ENCODE results near the gene DCAF15. TPM values are rescaled to one million over a fixed set of nuclear protein-coding genes. Genes with fewer than 3 reads are reported as not detected.

The DCAF15 gene
- 12.8 and 14.3 TPM in 2 replicates for total RNA-seq

GRCh38 chr19:13952154-13952930, at the start of gene DCAF15:
Gene DCAF15, plus strand, starts transcription at chr19:13952509. Its CDS starts 4 bp downstream, at chr19:13952513.

GRCh38 chr19:13905634-13906520, 46.4 kb upstream of the DCAF15 start, which contains the start of the genes BRME1 and CC2D1A:
Gene BRME1, minus strand, starts transcription at chr19:13906117. Its CDS starts 1,225 bp downstream, at chr19:13904892.
Gene CC2D1A, plus strand, starts transcription at chr19:13906201. Its CDS starts 241 bp downstream, at chr19:13906442.

GRCh38 chr19:13938301-13939064, 13.8 kb upstream of the DCAF15 start, which contains the start of gene PODNL1:
Gene PODNL1, minus strand, starts transcription at chr19:13938417. Its CDS starts 236 bp downstream, at chr19:13938181.

GRCh38 chr19:14006085-14006765, 53.9 kb downstream of the DCAF15 start, which contains the start of gene RFX1:
Gene RFX1, minus strand, starts transcription at chr19:14006320. Its CDS starts 12,477 bp downstream, at chr19:13993843.

Other genes with a start within 250 kb of the DCAF15 start
- gene MRI1, start 188.0 kb upstream of the DCAF15 start, total RNA-seq: 22.5 and 26.3 TPM in 2 replicates
- gene C19orf53, start 178.1 kb upstream of the DCAF15 start, total RNA-seq: 30.0 and 42.6 TPM in 2 replicates
- 8.4 and 11.4 TPM in 2 replicates for gene ZSWIM4, start 157.1 kb upstream of the DCAF15 start, total RNA-seq
- 0.49 TPM in 1 of 2 replicates, not detected in the other for gene NANOS3, start 75.4 kb upstream of the DCAF15 start, total RNA-seq
- 0.36 and 0.97 TPM in 2 replicates for gene BRME1, start 46.4 kb upstream of the DCAF15 start, total RNA-seq
- gene CC2D1A, start 46.3 kb upstream of the DCAF15 start, total RNA-seq: 24.7 and 26.8 TPM in 2 replicates
- gene PODNL1, start 14.1 kb upstream of the DCAF15 start, total RNA-seq: 7.2 and 11.5 TPM in 2 replicates
- 3.2 TPM in 2 replicates for gene RFX1, start 53.8 kb downstream of the DCAF15 start, total RNA-seq
- gene RLN3, start 75.6 kb downstream of the DCAF15 start, total RNA-seq: not detected in 2 replicates
- gene IL27RA, start 79.3 kb downstream of the DCAF15 start, total RNA-seq: 0.49 and 2.1 TPM in 2 replicates
- 0.32 TPM in 1 of 2 replicates, not detected in the other for gene PALM3, start 109.6 kb downstream of the DCAF15 start, total RNA-seq
- 0.49 TPM in 2 replicates for gene MISP3, start 120.3 kb downstream of the DCAF15 start, total RNA-seq
- not detected in 2 replicates for gene C19orf67, start 133.3 kb downstream of the DCAF15 start, total RNA-seq
- 18.9 and 28.9 TPM in 2 replicates for gene SAMD1, start 138.2 kb downstream of the DCAF15 start, total RNA-seq
- 51.6 and 61.8 TPM in 2 replicates for gene PRKACA, start 165.3 kb downstream of the DCAF15 start, total RNA-seq
- gene ASF1B, start 184.1 kb downstream of the DCAF15 start, total RNA-seq: 1.3 and 2.2 TPM in 2 replicates

All from hair follicle dermal papilla cell (primary cell).